Testis (tissue), 2 donors: ENCODE measurements around the gene SDCBP2.

Experiments
- POLR2A ChIP-seq: fragments of 450-650 bp; IDR thresholded peaks from one replicate; pipeline ENCODE4 v1.6.1; 2017; ENCODE audit warnings: antibody characterized with exemption, mild to moderate bottlenecking, moderate library complexity
- TF ChIP-seq, protein P1 (sequence below), 3 experiments: fragments of 450-650 bp in 2 of 3; fragments of 200-600 bp in 1 of 3; sonication (generic) in 1 of 3; IDR thresholded peaks; one replicate each; pipeline ENCODE4 v1.5.1; 2016 to 2019; ENCODE audit warnings: antibody characterized with exemption in 3 of 3, mild to moderate bottlenecking in 2 of 3, moderate library complexity in 1 of 3

DNA sequence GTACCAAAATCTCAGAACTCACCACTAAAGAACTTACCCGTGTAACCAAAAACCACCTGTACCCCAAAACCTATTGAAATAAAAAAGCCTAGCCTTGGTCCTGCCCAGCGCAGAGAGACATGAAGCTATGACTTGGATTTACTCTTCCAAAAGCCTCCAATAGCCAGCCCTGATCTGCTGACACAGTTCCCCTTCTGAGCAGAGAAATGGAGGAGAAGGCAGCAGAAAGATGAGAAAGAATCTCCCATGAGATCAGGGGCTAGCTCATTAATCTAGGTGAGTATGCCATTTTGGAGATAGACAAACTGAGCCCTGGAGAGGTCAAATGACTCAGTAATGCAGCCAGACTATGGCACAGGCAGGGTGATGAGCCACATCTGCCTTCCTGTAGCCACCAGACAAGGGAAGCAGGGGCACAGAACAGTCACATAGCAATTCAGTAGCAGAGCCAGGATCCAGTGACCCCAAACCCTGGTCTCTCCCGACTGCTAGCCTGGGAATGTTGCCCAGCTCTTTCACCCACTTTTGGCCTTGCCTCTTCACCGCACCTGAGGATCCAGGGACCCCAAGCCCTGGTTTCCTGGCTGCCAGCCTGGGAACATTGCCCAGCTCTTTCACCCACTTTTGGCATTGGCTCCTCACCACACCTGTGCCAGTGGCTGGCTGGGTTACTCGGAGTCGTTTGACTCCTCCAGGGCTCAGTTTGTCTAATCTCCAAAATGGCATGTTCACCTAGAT, 7.2 kb upstream of the SDCBP2 start:
- TF ChIP-seq, protein P1, sequence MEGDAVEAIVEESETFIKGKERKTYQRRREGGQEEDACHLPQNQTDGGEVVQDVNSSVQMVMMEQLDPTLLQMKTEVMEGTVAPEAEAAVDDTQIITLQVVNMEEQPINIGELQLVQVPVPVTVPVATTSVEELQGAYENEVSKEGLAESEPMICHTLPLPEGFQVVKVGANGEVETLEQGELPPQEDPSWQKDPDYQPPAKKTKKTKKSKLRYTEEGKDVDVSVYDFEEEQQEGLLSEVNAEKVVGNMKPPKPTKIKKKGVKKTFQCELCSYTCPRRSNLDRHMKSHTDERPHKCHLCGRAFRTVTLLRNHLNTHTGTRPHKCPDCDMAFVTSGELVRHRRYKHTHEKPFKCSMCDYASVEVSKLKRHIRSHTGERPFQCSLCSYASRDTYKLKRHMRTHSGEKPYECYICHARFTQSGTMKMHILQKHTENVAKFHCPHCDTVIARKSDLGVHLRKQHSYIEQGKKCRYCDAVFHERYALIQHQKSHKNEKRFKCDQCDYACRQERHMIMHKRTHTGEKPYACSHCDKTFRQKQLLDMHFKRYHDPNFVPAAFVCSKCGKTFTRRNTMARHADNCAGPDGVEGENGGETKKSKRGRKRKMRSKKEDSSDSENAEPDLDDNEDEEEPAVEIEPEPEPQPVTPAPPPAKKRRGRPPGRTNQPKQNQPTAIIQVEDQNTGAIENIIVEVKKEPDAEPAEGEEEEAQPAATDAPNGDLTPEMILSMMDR (IDR thresholded peaks at IDR 0.05) = no peak
- TF ChIP-seq POLR2A = no peak
